Transverse colon (tissue), 4 donors: Measurements from ENCODE around the gene CYSTM1.

Experiments
- EP300 ChIP-seq: sonication (generic); formaldehyde crosslinking; IDR thresholded peaks from one replicate; pipeline ENCODE4 v1.6.1; 2017; ENCODE audit warnings: antibody characterized with exemption, low read depth
- POLR2A ChIP-seq: fragments of 450-650 bp; IDR thresholded peaks from one replicate; pipeline ENCODE4 v1.6.1; 2016; ENCODE audit warnings: antibody characterized with exemption, mild to moderate bottlenecking, moderate library complexity
- POLR2AphosphoS5 ChIP-seq, 3 donors: sonication (generic); formaldehyde crosslinking; IDR thresholded peaks; one replicate each; pipeline ENCODE4 v1.6.1; 2016; ENCODE audit warnings: antibody characterized with exemption in 3 of 3
- TF ChIP-seq, protein P1 (sequence below), 5 experiments: fragments of 200-600 bp in 3 of 5; fragments of 450-650 bp in 2 of 5; sonication (generic) in 3 of 5; IDR thresholded peaks; 1 replicate in 2 of 5; 2 replicates in 3 of 5; pipeline ENCODE4 v1.5.1; 2016 to 2017; ENCODE audit warnings: antibody characterized with exemption in 5 of 5, inconsistent platforms in 3 of 5, mild to moderate bottlenecking in 2 of 5, moderate library complexity in 1 of 5

DNA sequence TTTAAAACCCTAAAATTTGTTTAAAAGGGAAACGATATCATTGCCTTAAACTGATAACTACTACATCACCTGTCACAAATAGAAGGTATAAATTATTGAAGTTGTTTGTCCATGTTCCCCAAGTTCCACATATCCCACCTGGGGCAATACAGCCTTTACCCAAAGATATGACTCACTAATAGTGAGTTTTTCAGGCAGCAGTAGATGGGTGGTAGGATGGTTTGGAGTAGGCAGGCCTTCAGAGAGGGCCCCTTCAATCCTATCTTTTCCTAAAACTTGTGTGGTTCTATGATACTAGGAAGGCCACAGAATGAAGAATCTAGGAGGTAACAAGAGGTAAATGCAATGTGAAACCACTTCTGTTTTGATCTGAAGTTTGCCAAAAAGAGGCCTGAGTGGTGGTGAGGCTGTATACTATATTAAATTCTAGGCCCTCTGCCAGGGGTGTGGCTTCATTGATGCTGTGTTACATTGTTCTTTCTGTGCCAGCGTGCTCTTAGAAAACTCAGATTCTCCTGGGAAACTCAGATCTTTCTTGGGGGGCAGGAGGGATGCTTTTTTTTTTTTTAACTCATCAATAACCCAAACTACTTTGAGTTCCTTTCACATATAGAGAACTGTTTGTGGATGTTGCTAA, 7.2 kb downstream of the CYSTM1 start:
- TF ChIP-seq POLR2A (no peak), POLR2AphosphoS5 (IDR thresholded peaks at IDR 0.05) (no peak), EP300 (no peak)
- TF ChIP-seq, protein P1, sequence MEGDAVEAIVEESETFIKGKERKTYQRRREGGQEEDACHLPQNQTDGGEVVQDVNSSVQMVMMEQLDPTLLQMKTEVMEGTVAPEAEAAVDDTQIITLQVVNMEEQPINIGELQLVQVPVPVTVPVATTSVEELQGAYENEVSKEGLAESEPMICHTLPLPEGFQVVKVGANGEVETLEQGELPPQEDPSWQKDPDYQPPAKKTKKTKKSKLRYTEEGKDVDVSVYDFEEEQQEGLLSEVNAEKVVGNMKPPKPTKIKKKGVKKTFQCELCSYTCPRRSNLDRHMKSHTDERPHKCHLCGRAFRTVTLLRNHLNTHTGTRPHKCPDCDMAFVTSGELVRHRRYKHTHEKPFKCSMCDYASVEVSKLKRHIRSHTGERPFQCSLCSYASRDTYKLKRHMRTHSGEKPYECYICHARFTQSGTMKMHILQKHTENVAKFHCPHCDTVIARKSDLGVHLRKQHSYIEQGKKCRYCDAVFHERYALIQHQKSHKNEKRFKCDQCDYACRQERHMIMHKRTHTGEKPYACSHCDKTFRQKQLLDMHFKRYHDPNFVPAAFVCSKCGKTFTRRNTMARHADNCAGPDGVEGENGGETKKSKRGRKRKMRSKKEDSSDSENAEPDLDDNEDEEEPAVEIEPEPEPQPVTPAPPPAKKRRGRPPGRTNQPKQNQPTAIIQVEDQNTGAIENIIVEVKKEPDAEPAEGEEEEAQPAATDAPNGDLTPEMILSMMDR (IDR thresholded peaks at IDR 0.05) = no peak
